Duodenal mucosa (tissue), 2 donors: Measurements from ENCODE around the gene CYYR1.

ENCODE experiments used
- H3K27ac ChIP-seq: one replicate; pipeline ENCODE4 v1.7.0; 2013; ENCODE audit warnings: low read depth, low read length
- H3K27me3 ChIP-seq, 2 donors: one replicate each; pipeline ENCODE4 v1.7.0; 2013; ENCODE audit warnings: low read length in 2 of 2, control low read depth in 1 of 2; ENCODE audit not compliant: insufficient read depth in 2 of 2, control insufficient read depth in 1 of 2
- H3K36me3 ChIP-seq, 2 donors: one replicate each; pipeline ENCODE4 v1.7.0; 2013; ENCODE audit warnings: low read length in 2 of 2, control low read depth in 1 of 2; ENCODE audit not compliant: insufficient read depth in 2 of 2, control insufficient read depth in 1 of 2
- H3K4me1 ChIP-seq, 2 donors: one replicate each; pipeline ENCODE4 v1.7.0; 2013; ENCODE audit warnings: low read length in 2 of 2, control low read depth in 1 of 2; ENCODE audit not compliant: insufficient read depth in 2 of 2, control insufficient read depth in 1 of 2
- H3K4me3 ChIP-seq, 2 donors: one replicate each; pipeline ENCODE4 v1.7.0; 2013; ENCODE audit warnings: low read length in 2 of 2, low read depth in 1 of 2
- H3K9ac ChIP-seq, 2 donors: one replicate each; pipeline ENCODE4 v1.7.0; 2013; ENCODE audit warnings: low read length in 2 of 2, low read depth in 1 of 2
- H3K9me3 ChIP-seq, 2 donors: one replicate each; pipeline ENCODE4 v1.7.0; 2013; ENCODE audit warnings: low read length in 2 of 2, control low read depth in 1 of 2; ENCODE audit not compliant: control insufficient read depth in 1 of 2

The CYYR1 gene

GRCh38 chr21:26503414-26503813, 69.7 kb downstream of the CYYR1 start:
- H3K36me3 ChIP-seq, result no peaks in the 10 kb centered on the region
- no peaks in the 10 kb centered on the region for H3K4me1 ChIP-seq
- no peak overlapping the region for H3K9ac ChIP-seq
- H3K27ac ChIP-seq, result no peak overlapping the region
- no peak overlapping the region for H3K4me3 ChIP-seq
- no peaks in the 10 kb centered on the region for H3K9me3 ChIP-seq
- no peaks in the 10 kb centered on the region for H3K27me3 ChIP-seq

- no peak overlapping the region for H3K4me3 ChIP-seq
- H3K27ac ChIP-seq, result no peak overlapping the region
- H3K27me3 ChIP-seq, result no peaks in the 10 kb centered on the region
- no peaks in the 10 kb centered on the region for H3K9me3 ChIP-seq
- no peaks in the 10 kb centered on the region for H3K4me1 ChIP-seq
- no peak overlapping the region for H3K9ac ChIP-seq
- no peaks in the 10 kb centered on the region for H3K36me3 ChIP-seq
Observed at GRCh38 chr21:26501495-26502021, 71.5 kb downstream of the CYYR1 start.

GRCh38 chr21:26499495-26499894, 73.6 kb downstream of the CYYR1 start:
- no peak overlapping the region for H3K27ac ChIP-seq
- H3K9ac ChIP-seq, result no peak overlapping the region
- H3K9me3 ChIP-seq, result no peaks in the 10 kb centered on the region
- no peaks in the 10 kb centered on the region for H3K4me1 ChIP-seq
- H3K4me3 ChIP-seq, result no peak overlapping the region
- H3K27me3 ChIP-seq, result no peaks in the 10 kb centered on the region
- H3K36me3 ChIP-seq, result no peaks in the 10 kb centered on the region

GRCh38 chr21:26495283-26495849, 77.7 kb downstream of the CYYR1 start:
- Histone ChIP-seq H3K27me3 (no peaks in the 10 kb centered on the region), H3K9ac (no peak overlapping the region), H3K36me3 (no peaks in the 10 kb centered on the region), H3K9me3 (no peaks in the 10 kb centered on the region), H3K4me3 (no peak overlapping the region), H3K4me1 (no peaks in the 10 kb centered on the region), H3K27ac (no peak overlapping the region)

- Histone ChIP-seq H3K27me3 (no peaks in the 10 kb centered on the region), H3K27ac (no peak overlapping the region), H3K36me3 (no peaks in the 10 kb centered on the region), H3K9ac (no peak overlapping the region), H3K9me3 (peaks cover 0 to 2% of the 10 kb centered on the region in 2 donors), H3K4me3 (no peak overlapping the region), H3K4me1 (no peaks in the 10 kb centered on the region)
Observed at GRCh38 chr21:26491663-26492062, 81.4 kb downstream of the CYYR1 start.

- Histone ChIP-seq H3K9me3 (peaks cover 0 to 2% of the 10 kb centered on the region in 2 donors), H3K36me3 (no peaks in the 10 kb centered on the region), H3K27ac (no peak overlapping the region), H3K4me3 (no peak overlapping the region), H3K9ac (no peak overlapping the region), H3K27me3 (no peaks in the 10 kb centered on the region), H3K4me1 (no peaks in the 10 kb centered on the region)
Observed at GRCh38 chr21:26490771-26491170, 82.3 kb downstream of the CYYR1 start.

GRCh38 chr21:26489781-26490180, 83.3 kb downstream of the CYYR1 start:
- H3K9me3 ChIP-seq, result peaks cover 0 to 2% of the 10 kb centered on the region in 2 donors
- no peaks in the 10 kb centered on the region for H3K36me3 ChIP-seq
- no peaks in the 10 kb centered on the region for H3K27me3 ChIP-seq
- H3K9ac ChIP-seq, result no peak overlapping the region
- H3K4me1 ChIP-seq, result no peaks in the 10 kb centered on the region
- H3K27ac ChIP-seq, result no peak overlapping the region
- no peak overlapping the region for H3K4me3 ChIP-seq

GRCh38 chr21:26487981-26488480, 85.1 kb downstream of the CYYR1 start:
- no peak overlapping the region for H3K9ac ChIP-seq
- H3K9me3 ChIP-seq, result peaks cover 0 to 2% of the 10 kb centered on the region in 2 donors
- no peaks in the 10 kb centered on the region for H3K4me1 ChIP-seq
- no peak overlapping the region for H3K4me3 ChIP-seq
- no peaks in the 10 kb centered on the region for H3K36me3 ChIP-seq
- no peak overlapping the region for H3K27ac ChIP-seq
- H3K27me3 ChIP-seq, result no peaks in the 10 kb centered on the region

- Histone ChIP-seq H3K27ac (no peak overlapping the region), H3K4me1 (no peaks in the 10 kb centered on the region), H3K36me3 (no peaks in the 10 kb centered on the region), H3K9me3 (no peaks in the 10 kb centered on the region), H3K4me3 (no peak overlapping the region), H3K27me3 (no peaks in the 10 kb centered on the region), H3K9ac (no peak overlapping the region)
Observed at GRCh38 chr21:26473471-26473870, 99.6 kb downstream of the CYYR1 start.

GRCh38 chr21:26471099-26471471, 102.0 kb downstream of the CYYR1 start:
- no peaks in the 10 kb centered on the region for H3K4me1 ChIP-seq
- H3K9ac ChIP-seq, result no peak overlapping the region
- H3K4me3 ChIP-seq, result no peak overlapping the region
- no peaks in the 10 kb centered on the region for H3K27me3 ChIP-seq
- no peaks in the 10 kb centered on the region for H3K36me3 ChIP-seq
- H3K27ac ChIP-seq, result no peak overlapping the region
- H3K9me3 ChIP-seq, result no peaks in the 10 kb centered on the region
